Endothelial cell (in vitro differentiated cells): ENCODE data around the gene SELENOW. TPM values are rescaled to one million over a fixed set of nuclear protein-coding genes. Genes with fewer than 3 reads are reported as not detected.

ENCODE experiments used
- DNase-seq: peaks from one replicate; pipeline ENCODE4 v3.0.0; 2021; ENCODE audit warnings: low spot score
- H3K27ac Mint-ChIP-seq: one replicate; pipeline ENCODE4 v1.8.0; 2021; ENCODE audit warnings: mixed read lengths, inconsistent platforms; ENCODE audit not compliant: unreplicated experiment
- H3K27me3 Mint-ChIP-seq: one replicate; pipeline ENCODE4 v1.8.0; 2021; ENCODE audit warnings: mild to moderate bottlenecking, moderate library complexity, mixed read lengths, inconsistent platforms; ENCODE audit not compliant: unreplicated experiment
- H3K36me3 Mint-ChIP-seq: one replicate; pipeline ENCODE4 v1.8.0; 2021; ENCODE audit warnings: mild to moderate bottlenecking, low read depth, mixed read lengths, inconsistent platforms; ENCODE audit not compliant: unreplicated experiment
- H3K4me1 Mint-ChIP-seq: one replicate; pipeline ENCODE4 v1.8.0; 2021; ENCODE audit warnings: mild to moderate bottlenecking, mixed read lengths, inconsistent platforms; ENCODE audit not compliant: unreplicated experiment
- H3K4me3 Mint-ChIP-seq: one replicate; pipeline ENCODE4 v1.8.0; 2021; ENCODE audit warnings: mild to moderate bottlenecking, mixed read lengths, inconsistent platforms; ENCODE audit not compliant: unreplicated experiment
- H3K9me3 Mint-ChIP-seq: one replicate; pipeline ENCODE4 v1.8.0; 2021; ENCODE audit warnings: mixed read lengths, inconsistent platforms; ENCODE audit not compliant: unreplicated experiment
- total RNA-seq: library from RNA; stranded (reverse); fragmentation: NEBNext Ultra II Directional; extraction: Animal tissue kit (Norgen Biotek cat#: 25700); gene quantifications from one replicate; pipeline ENCODE4 v1.2.1, GENCODE V29; 2021; ENCODE audit not compliant: unreplicated experiment
- TF ChIP-seq, protein P1 (sequence below): fragments of 200-600 bp; sonication (generic); IDR thresholded peaks from one replicate; pipeline ENCODE4 v1.5.0; 2021; ENCODE audit warnings: antibody characterized with exemption; ENCODE audit not compliant: unreplicated experiment

The SELENOW gene
- total RNA-seq, 1 donor from 2014 or later, result 791 TPM

DNA sequence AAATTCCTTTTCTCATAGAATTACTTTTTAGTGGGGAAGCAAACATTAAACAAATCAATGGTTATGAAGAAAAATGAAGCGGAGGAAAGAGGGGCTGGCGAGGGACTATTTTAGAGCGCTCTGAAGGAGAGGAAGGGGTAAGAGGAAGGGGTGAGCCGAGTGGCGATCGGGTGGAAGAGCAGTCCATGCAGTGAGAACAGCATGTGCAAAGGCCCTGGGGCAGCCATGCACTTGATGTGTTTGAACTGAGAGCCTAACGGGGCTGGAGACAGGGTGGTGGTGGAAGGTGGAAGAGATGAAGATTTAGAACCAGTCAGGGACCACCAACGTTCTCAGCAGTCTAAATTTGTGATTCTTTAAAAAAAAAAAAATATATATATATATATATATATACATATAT, 47.6 kb upstream of the SELENOW start:
- Mint-ChIP-seq H3K4me3 (peak overlapping the region; percentile 78), H3K9me3 (peaks cover 4% of the 10 kb centered on the region), H3K36me3 (peaks cover 44% of the 10 kb centered on the region), H3K27ac (peak overlapping the region; percentile 77), H3K4me1 (peaks cover 25% of the 10 kb centered on the region), H3K27me3 (peaks cover 8% of the 10 kb centered on the region)
- TF ChIP-seq, protein P1, sequence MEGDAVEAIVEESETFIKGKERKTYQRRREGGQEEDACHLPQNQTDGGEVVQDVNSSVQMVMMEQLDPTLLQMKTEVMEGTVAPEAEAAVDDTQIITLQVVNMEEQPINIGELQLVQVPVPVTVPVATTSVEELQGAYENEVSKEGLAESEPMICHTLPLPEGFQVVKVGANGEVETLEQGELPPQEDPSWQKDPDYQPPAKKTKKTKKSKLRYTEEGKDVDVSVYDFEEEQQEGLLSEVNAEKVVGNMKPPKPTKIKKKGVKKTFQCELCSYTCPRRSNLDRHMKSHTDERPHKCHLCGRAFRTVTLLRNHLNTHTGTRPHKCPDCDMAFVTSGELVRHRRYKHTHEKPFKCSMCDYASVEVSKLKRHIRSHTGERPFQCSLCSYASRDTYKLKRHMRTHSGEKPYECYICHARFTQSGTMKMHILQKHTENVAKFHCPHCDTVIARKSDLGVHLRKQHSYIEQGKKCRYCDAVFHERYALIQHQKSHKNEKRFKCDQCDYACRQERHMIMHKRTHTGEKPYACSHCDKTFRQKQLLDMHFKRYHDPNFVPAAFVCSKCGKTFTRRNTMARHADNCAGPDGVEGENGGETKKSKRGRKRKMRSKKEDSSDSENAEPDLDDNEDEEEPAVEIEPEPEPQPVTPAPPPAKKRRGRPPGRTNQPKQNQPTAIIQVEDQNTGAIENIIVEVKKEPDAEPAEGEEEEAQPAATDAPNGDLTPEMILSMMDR, result no peak
- no peak for DNase-seq

DNA sequence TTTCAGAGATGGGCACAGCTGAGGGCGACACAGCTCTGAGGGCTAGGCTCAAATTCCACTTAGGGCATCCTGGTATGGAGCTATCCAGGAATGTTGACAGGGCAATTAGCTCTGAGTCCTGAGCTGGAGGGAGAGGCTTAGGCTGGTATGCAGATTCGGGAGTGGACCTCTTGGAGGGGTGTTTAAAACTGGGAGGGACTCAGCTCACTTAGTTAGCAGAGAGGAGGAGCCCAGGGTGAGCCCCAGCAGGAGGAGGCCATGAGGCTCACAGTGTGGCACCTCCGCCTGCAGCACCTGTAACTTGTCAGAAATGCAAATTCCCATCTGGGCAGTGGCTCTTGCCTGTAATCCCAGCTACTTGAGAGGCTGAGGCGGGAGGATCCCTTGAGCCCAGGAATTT, 43.4 kb upstream of the SELENOW start:
- TF ChIP-seq, protein P1, result no peak
- H3K27me3 Mint-ChIP-seq, result peaks cover 6% of the 10 kb centered on the region
- H3K36me3 Mint-ChIP-seq, result peaks cover 31% of the 10 kb centered on the region
- no peak overlapping the region for H3K27ac Mint-ChIP-seq
- no peaks in the 10 kb centered on the region for H3K9me3 Mint-ChIP-seq
- no peak for DNase-seq
- H3K4me3 Mint-ChIP-seq, result no peak overlapping the region
- peaks cover 8% of the 10 kb centered on the region for H3K4me1 Mint-ChIP-seq

DNA sequence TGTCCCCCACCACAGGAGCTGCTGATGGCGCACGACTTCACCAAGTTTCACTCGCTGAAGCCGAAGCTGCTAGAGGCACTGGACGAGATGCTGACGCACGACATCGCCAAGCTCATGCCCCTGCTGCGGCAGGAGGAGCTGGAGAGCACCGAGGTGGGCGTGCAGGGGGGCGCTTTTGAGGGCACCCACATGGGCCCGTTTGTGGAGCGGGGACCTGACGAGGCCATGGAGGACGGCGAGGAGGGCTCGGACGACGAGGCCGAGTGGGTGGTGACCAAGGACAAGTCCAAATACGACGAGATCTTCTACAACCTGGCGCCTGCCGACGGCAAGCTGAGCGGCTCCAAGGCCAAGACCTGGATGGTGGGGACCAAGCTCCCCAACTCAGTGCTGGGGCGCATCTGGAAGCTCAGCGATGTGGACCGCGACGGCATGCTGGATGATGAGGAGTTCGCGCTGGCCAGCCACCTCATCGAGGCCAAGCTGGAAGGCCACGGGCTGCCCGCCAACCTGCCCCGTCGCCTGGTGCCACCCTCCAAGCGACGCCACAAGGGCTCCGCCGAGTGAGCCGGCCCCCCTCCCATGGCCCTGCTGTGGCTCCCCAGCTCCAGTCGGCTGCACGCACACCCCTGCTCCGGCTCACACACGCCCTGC, 37.5 kb upstream of the SELENOW start:
- Mint-ChIP-seq H3K27ac (no peak overlapping the region), H3K36me3 (peaks cover 31% of the 10 kb centered on the region), H3K27me3 (peaks cover 15% of the 10 kb centered on the region), H3K9me3 (no peaks in the 10 kb centered on the region), H3K4me3 (peak overlapping the region; percentile 62), H3K4me1 (peaks cover 20% of the 10 kb centered on the region)
- TF ChIP-seq, protein P1, result no peak
- no peak for DNase-seq

DNA sequence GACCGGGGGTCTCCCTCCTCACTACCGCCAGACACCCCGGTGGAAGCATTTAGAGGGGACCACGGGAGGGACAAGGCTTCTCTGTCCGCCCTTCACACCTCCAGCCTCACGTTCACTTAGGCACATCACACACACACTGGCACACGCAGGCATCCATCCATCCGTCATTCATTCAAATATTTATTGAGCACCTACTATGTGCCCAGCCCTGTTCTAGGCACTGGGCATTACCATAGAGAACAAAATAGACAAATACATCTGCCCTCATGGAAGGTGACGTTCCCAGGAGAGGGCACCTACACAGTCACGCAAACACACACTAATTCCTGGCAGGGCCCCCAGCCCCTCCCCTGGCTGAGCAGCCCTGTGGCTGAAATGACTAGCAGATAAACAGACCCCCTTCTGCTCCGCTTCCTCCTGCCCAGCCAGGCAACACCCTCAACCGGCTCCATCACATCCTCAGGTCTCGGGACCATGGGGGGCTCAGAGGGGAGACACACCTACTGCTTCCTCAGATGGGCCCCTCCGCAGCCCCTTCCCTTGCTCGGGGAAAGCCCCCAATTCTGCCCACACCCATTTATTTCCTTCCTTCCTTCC, 36.9 kb upstream of the SELENOW start:
- peaks cover 20% of the 10 kb centered on the region for H3K4me1 Mint-ChIP-seq

More for the DNA sequence above, 36.9 kb upstream of the SELENOW start:
- peak overlapping the region; percentile 36 for H3K27ac Mint-ChIP-seq
- peaks cover 25% of the 10 kb centered on the region for H3K36me3 Mint-ChIP-seq
- H3K4me3 Mint-ChIP-seq, result peak overlapping the region; percentile 78
- H3K27me3 Mint-ChIP-seq, result peaks cover 15% of the 10 kb centered on the region
- DNase-seq, result no peak
- TF ChIP-seq, protein P1, result no peak
- H3K9me3 Mint-ChIP-seq, result no peaks in the 10 kb centered on the region
